HEK293 (cell line): ENCODE results near the gene EIPR1.

ENCODE experiments used
- CTCF ChIA-PET: fragments of 350-600 bp; formaldehyde crosslinking; extraction: SDS; loops from one replicate; lab custom pipeline; 2021; ENCODE audit warnings: antibody characterized with exemption; lab: Yijun Ruan, JAX
- POLR2A ChIA-PET: fragments of 300-600 bp; formaldehyde crosslinking; extraction: SDS; loops from one replicate; lab custom pipeline; 2020; ENCODE audit warnings: antibody characterized with exemption, inconsistent platforms; lab: Yijun Ruan, JAX
- H3K27ac ChIP-seq: fragments of 200-500 bp; sonication (Bioruptor generic); 2 replicates; pipeline ENCODE4 v1.5.1; 2014; ENCODE audit warnings: low read depth, low read length, control low read depth, inconsistent platforms; ENCODE audit errors: extremely low read depth
- H3K36me3 ChIP-seq, 2 experiments: fragments of 200-500 bp in 1 of 2; sonication (Bioruptor generic) in 1 of 2; 1 replicate in 1 of 2; 2 replicates in 1 of 2; pipeline ENCODE4 v1.5.1; 2014 to 2017; ENCODE audit warnings: inconsistent platforms in 2 of 2, low read length in 2 of 2; ENCODE audit not compliant: control insufficient read depth in 2 of 2, insufficient read depth in 1 of 2
- H3K4me1 ChIP-seq: fragments of 200-500 bp; sonication (Bioruptor generic); 2 replicates; pipeline ENCODE4 v1.5.1; 2014; ENCODE audit warnings: mild to moderate bottlenecking, low read length, inconsistent platforms; ENCODE audit not compliant: control insufficient read depth, insufficient read depth
- H3K4me3 ChIP-seq: 2 replicates; pipeline ENCODE4 v1.5.1; 2011; ENCODE audit warnings: low read depth, mild to moderate bottlenecking, control low read depth, low read length, moderate library complexity
- H3K9me3 ChIP-seq: fragments of 200-500 bp; sonication (Bioruptor generic); 2 replicates; pipeline ENCODE4 v1.5.1; 2014; ENCODE audit warnings: low read depth, low read length, inconsistent platforms; ENCODE audit not compliant: control insufficient read depth, insufficient read depth
- AEBP2 ChIP-seq: fragments of 450-650 bp; formaldehyde crosslinking; IDR thresholded peaks from 2 replicates; pipeline ENCODE4 v1.5.1; 2016; ENCODE audit warnings: missing biosample characterization, missing genetic modification characterization, borderline replicate concordance
- GLI2 ChIP-seq: fragments of 450-650 bp; formaldehyde crosslinking; IDR thresholded peaks from 2 replicates; pipeline ENCODE4; 2017; ENCODE audit warnings: missing biosample characterization, missing genetic modification characterization, low read depth, borderline replicate concordance
- PRDM1 ChIP-seq: fragments of 450-650 bp; formaldehyde crosslinking; IDR thresholded peaks from 2 replicates; pipeline ENCODE4; 2016; ENCODE audit warnings: missing biosample characterization, missing genetic modification characterization
- REST ChIP-seq: fragments of 450-650 bp; formaldehyde crosslinking; IDR thresholded peaks from 2 replicates; pipeline ENCODE4 v1.5.1; 2016; ENCODE audit warnings: missing biosample characterization, missing genetic modification characterization
- TRIM28 ChIP-seq: IDR thresholded peaks from 2 replicates; pipeline ENCODE4 v1.6.1; 2011; ENCODE audit warnings: low read length, control low read depth, borderline replicate concordance
- WT1 ChIP-seq: fragments of 450-650 bp; formaldehyde crosslinking; IDR thresholded peaks from 2 replicates; pipeline ENCODE4 v1.5.1; 2016; ENCODE audit warnings: missing biosample characterization, missing genetic modification characterization
- ZBTB11 ChIP-seq: fragments of 450-650 bp; formaldehyde crosslinking; conservative IDR thresholded peaks from 2 replicates; pipeline ENCODE4 v1.5.1; 2016; ENCODE audit warnings: low read depth, missing biosample characterization, missing genetic modification characterization
- ZBTB17 ChIP-seq: fragments of 450-650 bp; formaldehyde crosslinking; IDR thresholded peaks from 2 replicates; pipeline ENCODE4 v1.5.1; 2016; ENCODE audit warnings: missing biosample characterization, missing genetic modification characterization
- ZBTB20 ChIP-seq: fragments of 450-650 bp; formaldehyde crosslinking; IDR thresholded peaks from 2 replicates; pipeline ENCODE4 v1.5.1; 2016; ENCODE audit warnings: missing biosample characterization, missing genetic modification characterization
- ZNF175 ChIP-seq: fragments of 450-650 bp; formaldehyde crosslinking; IDR thresholded peaks from 2 replicates; pipeline ENCODE4 v1.5.1; 2016; ENCODE audit warnings: missing biosample characterization, missing genetic modification characterization
- ZNF211 ChIP-seq: fragments of 450-650 bp; formaldehyde crosslinking; IDR thresholded peaks from 2 replicates; pipeline ENCODE4 v1.5.1; 2016; ENCODE audit warnings: low read depth, missing biosample characterization, missing genetic modification characterization
- ZNF248 ChIP-seq: fragments of 450-650 bp; formaldehyde crosslinking; IDR thresholded peaks from 2 replicates; pipeline ENCODE4 v1.5.1; 2017; ENCODE audit warnings: missing biosample characterization, missing genetic modification characterization
- ZNF292 ChIP-seq: fragments of 450-650 bp; formaldehyde crosslinking; IDR thresholded peaks from 2 replicates; pipeline ENCODE4 v1.5.1; 2016; ENCODE audit warnings: low read depth, missing biosample characterization, missing genetic modification characterization, borderline replicate concordance
- ZNF324 ChIP-seq: fragments of 450-650 bp; formaldehyde crosslinking; IDR thresholded peaks from 2 replicates; pipeline ENCODE4 v1.5.1; 2016; ENCODE audit warnings: missing biosample characterization, missing genetic modification characterization
- ZNF335 ChIP-seq: fragments of 450-650 bp; formaldehyde crosslinking; conservative IDR thresholded peaks from 2 replicates; pipeline ENCODE4 v1.5.1; 2016; ENCODE audit warnings: missing biosample characterization, missing genetic modification characterization
- ZNF423 ChIP-seq: fragments of 450-650 bp; formaldehyde crosslinking; IDR thresholded peaks from 2 replicates; pipeline ENCODE4 v1.5.1; 2016; ENCODE audit warnings: missing biosample characterization, missing genetic modification characterization
- ZNF433 ChIP-seq: fragments of 450-650 bp; formaldehyde crosslinking; IDR thresholded peaks from 2 replicates; pipeline ENCODE4 v1.5.1; 2016; ENCODE audit warnings: missing biosample characterization, missing genetic modification characterization, low read depth
- ZNF48 ChIP-seq: fragments of 450-650 bp; formaldehyde crosslinking; IDR thresholded peaks from 2 replicates; pipeline ENCODE4 v1.5.1; 2016; ENCODE audit warnings: missing biosample characterization, missing genetic modification characterization
- ZNF501 ChIP-seq: fragments of 450-650 bp; formaldehyde crosslinking; IDR thresholded peaks from 2 replicates; pipeline ENCODE4 v1.5.1; 2016; ENCODE audit warnings: missing biosample characterization, missing genetic modification characterization
- ZNF514 ChIP-seq: fragments of 450-650 bp; formaldehyde crosslinking; IDR thresholded peaks from 2 replicates; pipeline ENCODE4 v1.5.1; 2016; ENCODE audit warnings: missing biosample characterization, missing genetic modification characterization
- ZNF571 ChIP-seq: fragments of 450-650 bp; formaldehyde crosslinking; IDR thresholded peaks from 2 replicates; pipeline ENCODE4 v1.5.0; 2017; ENCODE audit warnings: missing biosample characterization, missing genetic modification characterization
- ZNF600 ChIP-seq: fragments of 450-650 bp; formaldehyde crosslinking; IDR thresholded peaks from 2 replicates; pipeline ENCODE4 v1.5.1; 2016; ENCODE audit warnings: missing biosample characterization, missing genetic modification characterization
- ZNF785 ChIP-seq: fragments of 450-650 bp; formaldehyde crosslinking; IDR thresholded peaks from 2 replicates; pipeline ENCODE4 v1.5.1; 2016; ENCODE audit warnings: missing biosample characterization, missing genetic modification characterization
- ZNF792 ChIP-seq: fragments of 450-650 bp; formaldehyde crosslinking; IDR thresholded peaks from 2 replicates; pipeline ENCODE4 v1.5.1; 2016; ENCODE audit warnings: missing biosample characterization, missing genetic modification characterization
- ZNF830 ChIP-seq: fragments of 450-650 bp; IDR thresholded peaks from 2 replicates; pipeline ENCODE4 v1.5.0; 2018; ENCODE audit warnings: missing biosample characterization, missing genetic modification characterization, low read depth, mild to moderate bottlenecking, moderate library complexity
- ZSCAN5A ChIP-seq: fragments of 450-650 bp; formaldehyde crosslinking; IDR thresholded peaks from 2 replicates; pipeline ENCODE4 v1.5.1; 2016; ENCODE audit warnings: missing biosample characterization, missing genetic modification characterization

Gene EIPR1

GRCh38 chr2:3146175-3146574 is 231.4 kb downstream of the EIPR1 start:
- CTCF ChIA-PET, result no interaction called here
- H3K27ac ChIP-seq, result no peak overlapping the region
- TF ChIP-seq ZNF571, result no peak
- TF ChIP-seq GLI2 (tag by site-specific recombination), result no peak
- TF ChIP-seq ZNF792 (tag by site-specific recombination), result no peak
- TF ChIP-seq ZBTB20 (tag by site-specific recombination), result no peak
- TF ChIP-seq REST, result no peak
- no peak for TF ChIP-seq ZNF433 (tag by site-specific recombination)
- TF ChIP-seq ZBTB17 (tag by site-specific recombination), result no peak
- TF ChIP-seq TRIM28, result no peak
- TF ChIP-seq ZNF292 (tag by site-specific recombination), result no peak
- no peak overlapping the region for H3K4me3 ChIP-seq
- H3K9me3 ChIP-seq, result no peaks in the 10 kb centered on the region
- no peaks in the 10 kb centered on the region for H3K4me1 ChIP-seq
- H3K36me3 ChIP-seq, result no peaks in the 10 kb centered on the region
- POLR2A ChIA-PET, result no interaction called here

GRCh38 chr2:3145471-3146021 is 232.1 kb downstream of the EIPR1 start:
- H3K36me3 ChIP-seq, result no peaks in the 10 kb centered on the region

More at GRCh38 chr2:3145471-3146021, 232.1 kb downstream of the EIPR1 start:
- no peaks in the 10 kb centered on the region for H3K9me3 ChIP-seq
- ChIA-PET POLR2A (no interaction called here), CTCF (no interaction called here)
- TF ChIP-seq ZNF248 (tag by site-specific recombination), result no peak
- TF ChIP-seq ZNF175 (tag by site-specific recombination), result no peak
- no peak for TF ChIP-seq ZNF211 (tag by site-specific recombination)
- TF ChIP-seq PRDM1 (tag by site-specific recombination), result no peak
- TF ChIP-seq WT1 (tag by site-specific recombination), result no peak
- TF ChIP-seq ZNF433 (tag by site-specific recombination), result no peak
- no peak for TF ChIP-seq ZNF830 (tag by site-specific recombination)
- no peak for TF ChIP-seq ZNF785 (tag by site-specific recombination)
- TF ChIP-seq ZSCAN5A, result no peak
- no peak for TF ChIP-seq ZNF48 (tag by site-specific recombination)
- TF ChIP-seq AEBP2 (tag by site-specific recombination), result no peak
- TF ChIP-seq ZNF335 (tag by site-specific recombination), result no peak
- no peak for TF ChIP-seq ZNF501 (tag by site-specific recombination)
- no peak for TF ChIP-seq ZNF423
- no peak for TF ChIP-seq ZNF514 (tag by site-specific recombination)
- TF ChIP-seq ZNF600, result no peak
- TF ChIP-seq ZBTB11, result no peak
- no peak for TF ChIP-seq ZNF324 (tag by site-specific recombination)
- H3K4me3 ChIP-seq, result no peak overlapping the region
- no peaks in the 10 kb centered on the region for H3K4me1 ChIP-seq
- H3K27ac ChIP-seq, result no peak overlapping the region
